ENCODE results near the gene DDX31. TPM values are rescaled to one million over a fixed set of nuclear protein-coding genes. Genes with fewer than 3 reads are reported as not detected.
A peak's percentile ranks its signal among the peaks of the same experiment; 100 is the strongest.

Gene DDX31
- total and polyA plus RNA-seq, 4 experiments from 2014 or later: 3.4 to 21.1 (median 13.6) TPM

DNA sequence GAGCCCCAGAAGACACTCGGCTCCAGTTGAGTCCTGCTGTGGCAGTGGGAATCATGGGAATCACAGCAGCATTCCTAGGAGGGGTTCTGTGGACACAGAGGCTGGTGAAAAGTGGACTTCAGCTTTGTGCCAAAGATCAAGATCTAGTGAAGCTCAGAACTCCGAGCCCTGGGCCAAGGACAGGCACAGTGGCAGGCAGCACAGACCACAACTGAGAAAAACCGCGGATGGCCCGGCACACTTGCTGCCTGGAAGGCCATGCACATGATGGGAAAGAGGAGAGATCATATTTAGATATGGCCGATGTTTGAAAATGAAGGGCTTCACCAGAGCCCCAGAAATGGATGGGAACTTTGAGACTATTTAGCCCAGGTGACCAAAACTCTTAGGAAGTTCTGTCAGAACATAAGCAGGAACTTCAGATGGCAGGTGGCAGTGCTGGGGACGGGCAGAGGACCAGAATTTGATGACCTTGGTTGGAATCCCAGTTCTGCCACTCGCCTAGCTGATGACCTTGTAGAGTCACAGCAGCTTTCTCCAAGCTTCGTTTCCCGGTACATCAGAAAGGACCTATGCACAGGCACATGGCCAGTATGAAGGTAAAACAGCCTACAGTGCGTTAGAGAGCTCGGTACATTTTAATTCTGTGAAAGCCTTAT, 69.3 kb downstream of the DDX31 start:
- peaks cover 3% of the 10 kb centered on the region in 2 donors for H3K27me3 Mint-ChIP-seq
- peaks cover 14% of the 10 kb centered on the region for H3K36me3 ChIP-seq (ENCODE audit: insufficient read depth, low read length)
- H3K4me3 Mint-ChIP-seq: no peak overlapping the region
- no peak overlapping the region for H3K27ac Mint-ChIP-seq
- H3K36me3 Mint-ChIP-seq: peaks cover 81 to 93% of the 10 kb centered on the region in 2 donors
- H3K4me3 ChIP-seq (ENCODE audit: low read length in 2 of 2): no peak overlapping the region
- intact Hi-C loops (cut with micrococcal nuclease): no loop called here
- H3K4me1 Mint-ChIP-seq: peaks cover 0 to 1% (median 0%) of the 10 kb centered on the region in 4 donors
- H3K4me1 ChIP-seq (ENCODE audit: insufficient read depth, low read length): no peaks in the 10 kb centered on the region
- POLR2A ChIA-PET (ENCODE audit: partially characterized antibody): no interaction called here
- CTCF ChIA-PET (ENCODE audit: partially characterized antibody): interaction anchor here (0.9 kb wide), 1 partner anchor 9 kb away, joined by 3 read pairs; no protein-coding TSS in a partner anchor
- peaks cover 0 to 2% (median 0%) of the 10 kb centered on the region in 8 donors for H3K9me3 Mint-ChIP-seq
- no peak for DNase-seq
- H3K27me3 ChIP-seq (ENCODE audit: insufficient read depth, low read length): no peaks in the 10 kb centered on the region
- H3K9me3 ChIP-seq (ENCODE audit: control insufficient read depth in 1 of 2, low read length in 2 of 2): no peaks in the 10 kb centered on the region
- no peak overlapping the region for H3K27ac ChIP-seq (ENCODE audit: low read depth, low read length)

DNA sequence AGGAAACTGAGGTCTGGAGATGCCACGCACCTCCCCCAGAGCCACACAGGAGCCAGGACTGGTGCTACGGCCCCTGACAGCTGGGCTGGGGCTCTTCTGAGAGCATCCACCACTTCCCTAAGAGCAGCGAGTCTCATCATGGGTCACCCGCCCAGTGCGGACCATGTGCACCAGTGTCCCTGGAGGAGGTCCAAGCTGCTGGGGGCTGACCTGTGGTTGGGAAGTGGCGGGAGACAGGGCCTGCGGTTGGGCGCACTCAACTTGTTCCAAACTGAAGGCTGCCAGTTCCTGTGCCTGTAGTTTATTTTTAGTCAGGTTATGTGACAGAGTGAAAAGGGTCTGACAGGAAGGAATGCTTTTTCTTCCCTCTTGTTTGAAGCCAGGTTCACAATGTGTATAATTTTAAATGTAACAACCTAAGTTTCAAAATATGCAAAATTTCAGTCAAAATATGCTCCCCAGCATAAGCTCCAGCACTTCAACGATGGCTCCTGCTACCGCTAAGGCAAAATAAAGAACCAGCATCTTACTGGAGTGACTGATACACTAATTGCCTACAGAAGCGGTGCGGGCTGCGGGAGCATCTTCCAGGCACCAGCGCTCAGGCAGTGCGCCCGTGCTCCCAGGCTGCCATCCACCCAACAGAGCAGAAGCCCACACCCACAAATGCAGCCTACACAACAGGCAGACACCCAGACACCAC, 72.6 kb downstream of the DDX31 start:
- no peak for DNase-seq
- no peak overlapping the region for H3K27ac ChIP-seq (ENCODE audit: low read depth, low read length)
- H3K4me1 ChIP-seq (ENCODE audit: insufficient read depth, low read length): no peaks in the 10 kb centered on the region
- Mint-ChIP-seq H3K27ac (no peak overlapping the region), H3K36me3 (peaks cover 74 to 87% of the 10 kb centered on the region in 2 donors), H3K4me1 (peaks cover 0 to 3% (median 0%) of the 10 kb centered on the region in 4 donors), H3K9me3 (peaks cover 0 to 2% (median 0%) of the 10 kb centered on the region in 8 donors), H3K4me3 (no peak overlapping the region), H3K27me3 (peaks cover 4 to 5% of the 10 kb centered on the region in 2 donors)
- no peaks in the 10 kb centered on the region for H3K27me3 ChIP-seq (ENCODE audit: insufficient read depth, low read length)
- ChIA-PET POLR2A (ENCODE audit: partially characterized antibody) (no interaction called here), CTCF (ENCODE audit: partially characterized antibody) (no interaction called here)
- H3K36me3 ChIP-seq (ENCODE audit: insufficient read depth, low read length): peaks cover 19% of the 10 kb centered on the region
- H3K4me3 ChIP-seq (ENCODE audit: low read length in 2 of 2): no peak overlapping the region
- intact Hi-C loops (cut with micrococcal nuclease): no loop called here
- no peaks in the 10 kb centered on the region for H3K9me3 ChIP-seq (ENCODE audit: control insufficient read depth in 1 of 2, low read length in 2 of 2)

DNA sequence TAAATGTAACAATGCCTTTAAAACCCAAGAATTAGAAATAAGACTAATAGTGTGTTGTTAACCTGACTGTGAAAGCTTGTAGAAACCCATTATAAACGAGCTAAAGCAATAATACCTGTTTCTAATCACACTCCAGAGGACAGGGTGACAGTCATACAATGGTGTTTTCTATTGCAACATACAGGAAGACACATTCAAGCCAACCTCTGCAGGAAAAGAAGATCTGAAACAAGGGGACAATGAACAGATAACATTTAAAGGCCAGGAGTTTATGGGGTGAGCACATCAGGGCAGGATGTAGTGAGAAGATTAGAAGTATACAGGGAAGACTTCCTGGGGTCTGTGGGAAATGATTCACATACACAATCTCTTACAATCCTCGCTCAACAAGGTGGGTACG, 73.6 kb downstream of the DDX31 start:
- no peak overlapping the region for H3K27ac ChIP-seq (ENCODE audit: low read depth, low read length)
- no peaks in the 10 kb centered on the region for H3K9me3 ChIP-seq (ENCODE audit: control insufficient read depth in 1 of 2, low read length in 2 of 2)
- peaks cover 16% of the 10 kb centered on the region for H3K36me3 ChIP-seq (ENCODE audit: insufficient read depth, low read length)
- Mint-ChIP-seq H3K27me3 (peaks cover 8 to 14% of the 10 kb centered on the region in 2 donors), H3K36me3 (peaks cover 65 to 77% of the 10 kb centered on the region in 2 donors), H3K4me3 (no peak overlapping the region), H3K9me3 (peaks cover 0 to 2% (median 0%) of the 10 kb centered on the region in 8 donors), H3K27ac (no peak overlapping the region), H3K4me1 (peaks cover 0 to 3% (median 2%) of the 10 kb centered on the region in 4 donors)
- no peaks in the 10 kb centered on the region for H3K4me1 ChIP-seq (ENCODE audit: insufficient read depth, low read length)
- ChIA-PET POLR2A (ENCODE audit: partially characterized antibody) (no interaction called here), CTCF (ENCODE audit: partially characterized antibody) (no interaction called here)
- intact Hi-C loops (cut with micrococcal nuclease): no loop called here
- H3K4me3 ChIP-seq (ENCODE audit: low read length in 2 of 2): no peak overlapping the region
- no peak for DNase-seq
- H3K27me3 ChIP-seq (ENCODE audit: insufficient read depth, low read length): peaks cover 5% of the 10 kb centered on the region

DNA sequence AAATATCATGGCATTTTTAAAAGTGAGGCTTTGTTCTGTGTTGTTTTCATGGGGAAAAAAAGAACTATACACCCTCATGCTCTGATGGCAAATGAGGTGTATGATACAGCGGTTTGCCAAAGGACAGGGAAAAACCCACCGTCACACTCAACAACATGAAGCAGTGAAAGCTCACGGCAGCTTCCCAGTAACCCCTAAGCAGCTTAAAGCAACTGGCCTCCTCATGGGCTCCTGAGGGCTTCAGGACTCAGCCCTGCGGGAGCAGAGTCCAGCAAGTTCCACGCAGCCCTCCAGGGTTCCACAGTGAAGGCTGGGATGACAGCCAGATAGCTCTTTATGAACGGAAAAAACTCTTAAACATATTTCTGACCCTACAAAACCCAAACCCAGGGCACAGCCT, 74.5 kb downstream of the DDX31 start:
- intact Hi-C loops (cut with micrococcal nuclease): no loop called here
- POLR2A ChIA-PET (ENCODE audit: partially characterized antibody): no interaction called here

DNA sequence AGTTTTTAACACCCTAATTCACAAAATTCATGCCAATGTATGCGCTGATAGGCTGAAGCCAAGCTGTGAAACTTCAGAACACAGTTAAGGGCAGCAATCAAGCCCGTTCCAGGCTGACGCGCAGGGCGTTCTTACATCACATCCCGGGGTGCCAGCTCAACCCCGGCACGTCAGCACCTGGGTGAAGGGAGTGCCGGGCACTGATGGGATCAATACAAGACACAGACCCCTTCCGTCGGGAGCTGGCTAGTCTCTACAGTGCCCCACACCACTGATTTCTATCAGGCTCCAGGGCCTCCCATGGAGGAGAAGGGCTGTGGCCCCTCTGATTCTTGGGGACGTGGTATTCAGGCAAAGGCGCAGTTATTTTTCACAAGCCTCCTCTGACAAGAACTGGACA, 75.4 kb downstream of the DDX31 start:
- Histone ChIP-seq H3K27me3 (ENCODE audit: insufficient read depth, low read length) (peaks cover 10% of the 10 kb centered on the region), H3K27ac (ENCODE audit: low read depth, low read length) (no peak overlapping the region), H3K4me3 (ENCODE audit: low read length in 2 of 2) (no peak overlapping the region), H3K9me3 (ENCODE audit: control insufficient read depth in 1 of 2, low read length in 2 of 2) (no peaks in the 10 kb centered on the region), H3K4me1 (ENCODE audit: insufficient read depth, low read length) (no peaks in the 10 kb centered on the region), H3K36me3 (ENCODE audit: insufficient read depth, low read length) (peaks cover 10% of the 10 kb centered on the region)
- intact Hi-C loops (cut with micrococcal nuclease): no loop called here
- H3K4me1 Mint-ChIP-seq: peaks cover 0 to 6% (median 3%) of the 10 kb centered on the region in 4 donors
- H3K27ac Mint-ChIP-seq: no peak overlapping the region
- ChIA-PET POLR2A (ENCODE audit: partially characterized antibody) (no interaction called here), CTCF (ENCODE audit: partially characterized antibody) (no interaction called here)
- H3K27me3 Mint-ChIP-seq: peaks cover 14 to 19% of the 10 kb centered on the region in 2 donors
- no peak overlapping the region for H3K4me3 Mint-ChIP-seq
- DNase-seq: no peak
- H3K36me3 Mint-ChIP-seq: peaks cover 47 to 59% of the 10 kb centered on the region in 2 donors
- peaks cover 0 to 2% (median 0%) of the 10 kb centered on the region in 8 donors for H3K9me3 Mint-ChIP-seq

More for the DNA sequence above, 74.5 kb downstream of the DDX31 start:
- Histone ChIP-seq H3K36me3 (ENCODE audit: insufficient read depth, low read length) (peaks cover 10% of the 10 kb centered on the region), H3K27ac (ENCODE audit: low read depth, low read length) (no peak overlapping the region), H3K9me3 (ENCODE audit: control insufficient read depth in 1 of 2, low read length in 2 of 2) (no peaks in the 10 kb centered on the region), H3K4me3 (ENCODE audit: low read length in 2 of 2) (no peak overlapping the region), H3K4me1 (ENCODE audit: insufficient read depth, low read length) (no peaks in the 10 kb centered on the region), H3K27me3 (ENCODE audit: insufficient read depth, low read length) (peaks cover 10% of the 10 kb centered on the region)
- H3K27ac Mint-ChIP-seq: no peak overlapping the region
- CTCF ChIA-PET (ENCODE audit: partially characterized antibody): no interaction called here
- no peaks in the 10 kb centered on the region for H3K9me3 Mint-ChIP-seq
- no peak overlapping the region for H3K4me3 Mint-ChIP-seq
- H3K27me3 Mint-ChIP-seq: peaks cover 10 to 16% of the 10 kb centered on the region in 2 donors
- DNase-seq: no peak
- H3K36me3 Mint-ChIP-seq: peaks cover 56 to 68% of the 10 kb centered on the region in 2 donors
- H3K4me1 Mint-ChIP-seq: peaks cover 0 to 6% (median 3%) of the 10 kb centered on the region in 4 donors

DNA sequence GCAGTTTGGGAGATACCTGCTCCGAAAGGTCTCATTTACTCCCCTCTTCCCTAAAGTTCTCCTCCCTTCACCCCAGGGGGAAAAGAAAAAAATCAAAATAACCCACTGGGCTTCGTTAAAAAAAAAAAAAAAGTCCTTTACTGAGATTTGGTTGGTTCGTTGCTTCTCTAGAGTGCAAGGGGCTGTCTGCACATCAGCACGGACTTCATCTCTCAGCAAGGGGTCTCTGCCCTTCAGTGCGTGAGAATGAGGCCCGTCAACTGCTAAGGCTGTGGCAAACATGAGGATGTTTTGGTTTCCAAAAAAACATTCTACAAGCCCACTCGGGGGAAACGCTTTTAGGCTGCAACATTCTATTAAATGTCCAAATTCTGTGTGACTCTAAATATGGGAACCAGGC, 77.3 kb downstream of the DDX31 start:
- Histone ChIP-seq H3K27me3 (ENCODE audit: insufficient read depth, low read length) (peaks cover 18% of the 10 kb centered on the region), H3K4me1 (ENCODE audit: insufficient read depth, low read length) (no peaks in the 10 kb centered on the region), H3K9me3 (ENCODE audit: control insufficient read depth in 1 of 2, low read length in 2 of 2) (no peaks in the 10 kb centered on the region), H3K27ac (ENCODE audit: low read depth, low read length) (no peak overlapping the region), H3K4me3 (ENCODE audit: low read length in 2 of 2) (no peak overlapping the region), H3K36me3 (ENCODE audit: insufficient read depth, low read length) (peaks cover 6% of the 10 kb centered on the region)
- no peak for DNase-seq
- peaks cover 16 to 27% of the 10 kb centered on the region in 2 donors for H3K27me3 Mint-ChIP-seq
- POLR2A ChIA-PET (ENCODE audit: partially characterized antibody): no interaction called here
- H3K9me3 Mint-ChIP-seq: peaks cover 0 to 4% (median 0%) of the 10 kb centered on the region in 8 donors
- intact Hi-C loops (cut with micrococcal nuclease): no loop called here
- CTCF ChIA-PET (ENCODE audit: partially characterized antibody): no interaction called here
- no peak overlapping the region for H3K4me3 Mint-ChIP-seq
- no peak overlapping the region for H3K27ac Mint-ChIP-seq
- H3K4me1 Mint-ChIP-seq: peaks cover 0 to 9% (median 6%) of the 10 kb centered on the region in 4 donors
- peaks cover 35 to 44% of the 10 kb centered on the region in 2 donors for H3K36me3 Mint-ChIP-seq

DNA sequence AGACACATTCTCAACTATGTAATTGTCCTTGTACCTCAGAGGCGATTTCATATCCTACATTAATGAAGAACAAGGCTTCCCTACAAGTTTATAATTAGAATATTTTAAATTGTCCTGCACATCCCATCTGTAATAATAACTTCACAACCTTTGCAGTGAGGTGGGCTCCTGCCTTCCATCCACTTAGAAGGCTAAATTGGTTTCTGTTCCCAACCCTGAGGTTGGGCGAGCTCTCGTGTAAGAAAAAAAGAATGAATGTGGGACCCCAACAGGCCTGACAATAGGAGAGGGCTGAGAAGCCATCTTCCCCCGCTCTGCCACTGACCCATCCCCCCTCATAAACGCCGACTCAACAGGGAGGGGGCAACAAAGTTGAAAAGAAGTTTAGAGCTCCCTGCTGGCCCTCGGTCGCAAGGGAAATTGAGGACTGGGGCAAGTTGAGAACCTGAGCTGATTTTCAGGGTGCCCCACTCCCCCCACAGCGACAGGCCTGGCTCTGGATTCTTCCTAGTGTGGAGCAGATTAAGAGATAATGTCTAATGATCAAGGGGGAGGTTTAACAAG, 78.0 kb downstream of the DDX31 start:
- ChIA-PET POLR2A (ENCODE audit: partially characterized antibody) (no interaction called here), CTCF (ENCODE audit: partially characterized antibody) (no interaction called here)
- Mint-ChIP-seq H3K4me1 (peaks cover 0 to 9% (median 6%) of the 10 kb centered on the region in 4 donors), H3K36me3 (peaks cover 33 to 42% of the 10 kb centered on the region in 2 donors), H3K27me3 (peaks cover 16 to 27% of the 10 kb centered on the region in 2 donors), H3K4me3 (no peak overlapping the region), H3K27ac (peak overlapping the region in 1 of 7 donors; percentile 40), H3K9me3 (peaks cover 0 to 4% (median 0%) of the 10 kb centered on the region in 8 donors)
- H3K27ac ChIP-seq (ENCODE audit: low read depth, low read length): no peak overlapping the region
- H3K4me3 ChIP-seq (ENCODE audit: low read length in 2 of 2): no peak overlapping the region
- H3K27me3 ChIP-seq (ENCODE audit: insufficient read depth, low read length): peaks cover 21% of the 10 kb centered on the region
- H3K4me1 ChIP-seq (ENCODE audit: insufficient read depth, low read length): no peaks in the 10 kb centered on the region
- peaks cover 6% of the 10 kb centered on the region for H3K36me3 ChIP-seq (ENCODE audit: insufficient read depth, low read length)
- DNase-seq: no peak
- H3K9me3 ChIP-seq (ENCODE audit: control insufficient read depth in 1 of 2, low read length in 2 of 2): no peaks in the 10 kb centered on the region
- intact Hi-C loops (cut with micrococcal nuclease): no loop called here

Data from CD4-positive, alpha-beta memory T cell (primary cell).